Measurements from ENCODE around the gene DMKN. TPM values are rescaled to one million over a fixed set of nuclear protein-coding genes. Genes with fewer than 3 reads are reported as not detected.
A peak's percentile ranks its signal among the peaks of the same experiment; 100 is the strongest.

DMKN gene
- polyA plus RNA-seq, 2 of the 4 experiments (the other 2 are of a cell fraction) = 21.5 to 40.6 TPM

GRCh38 chr19:35562336-35562735 is 48.9 kb upstream of the DMKN start:
- no peak for TF ChIP-seq BHLHE40 (IDR thresholded peaks at IDR 0.05; ENCODE audit: low read depth, low read length)
- TF ChIP-seq HOXB13 (CRISPR knock-in tag; IDR thresholded peaks at IDR 0.05; ENCODE audit: low read depth) = no peak
- ATAC-seq (no peak), DNase-seq (ENCODE audit: low read depth in 1 of 2, low spot score in 1 of 2) (no peak), FAIRE-seq (peak; percentile 81)
- POLR2A ChIA-PET = no interaction called here
- no peak overlapping the region for H3K4me3 ChIP-seq
- no peak overlapping the region for H3K27ac ChIP-seq
- WGBS (ENCODE audit: missing lambda C conversion rate) = 52% methylated on average over 17 of the region's 17 CpGs
- no peaks in the 10 kb centered on the region for H3K9me3 ChIP-seq
- 0 out of 3 replicates have a peak, but pooled peaks cover 6% of the 10 kb centered on the region for H3K4me1 ChIP-seq
- no peak overlapping the region for H3K4me2 ChIP-seq
- CTCF ChIA-PET = interaction anchor here (0.7 to 5.4 kb wide), 8 partner anchors 11 to 340 kb away, joined by 3 to 37 read pairs (median 4); no protein-coding TSS in a partner anchor

- TF ChIP-seq ZC3H11A (IDR thresholded peaks at IDR 0.05) = no peak
- no peak for TF ChIP-seq CHD4 (IDR thresholded peaks at IDR 0.05; ENCODE audit: borderline replicate concordance)
- no peak for TF ChIP-seq ZSCAN20 (CRISPR knock-in tag; IDR thresholded peaks at IDR 0.05)
- TF ChIP-seq HDAC2 (IDR thresholded peaks at IDR 0.05) = no peak
- POLR2A ChIA-PET = no interaction called here
- DNase-seq (ENCODE audit: low read depth in 1 of 2, low spot score in 1 of 2) = no peak
- no peak overlapping the region for H3K4me3 ChIP-seq
- CTCF ChIA-PET = interaction anchor here (1.0 to 6.9 kb wide), 2 partner anchors 13 to 204 kb away, joined by 3 to 80 read pairs; no protein-coding TSS in a partner anchor
- no peak overlapping the region for H3K27ac ChIP-seq
- ATAC-seq = no peak
- H3K4me2 ChIP-seq = no peak overlapping the region
- no peak for FAIRE-seq
- no peaks in the 10 kb centered on the region for H3K9me3 ChIP-seq
- WGBS (ENCODE audit: missing lambda C conversion rate) = 10% methylated on average over 6 of the region's 6 CpGs
- 0 out of 3 replicates have a peak, but pooled peaks cover 6% of the 10 kb centered on the region for H3K4me1 ChIP-seq
Observed at GRCh38 chr19:35561436-35561835, 48.0 kb upstream of the DMKN start.

DNA sequence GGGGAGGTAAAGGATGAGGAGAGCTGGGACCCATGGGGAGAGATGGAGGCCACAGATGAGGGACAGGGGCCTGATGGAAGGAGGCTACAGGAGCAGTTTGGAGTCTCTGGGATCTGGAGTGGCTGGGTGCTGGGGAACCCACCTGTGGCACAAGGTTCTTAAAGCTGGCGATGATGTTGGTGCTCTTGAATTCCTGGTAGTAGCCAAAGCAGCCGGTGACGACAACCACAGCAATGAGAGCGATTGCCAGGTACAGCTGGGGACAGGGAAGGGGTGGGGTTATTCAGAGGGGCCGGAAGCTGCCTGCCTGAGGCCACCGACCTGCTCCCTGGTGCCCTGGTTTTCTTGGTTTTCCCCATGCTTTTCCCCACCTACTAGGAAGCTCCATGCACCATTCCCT is 47.2 kb upstream of the DMKN start:
- Histone ChIP-seq H3K4me3 (no peak overlapping the region), H3K9me3 (no peaks in the 10 kb centered on the region), H3K4me2 (no peak overlapping the region), H3K27ac (no peak overlapping the region), H3K4me1 (0 out of 3 replicates have a peak, but pooled peaks cover 6% of the 10 kb centered on the region)
- POLR2A ChIA-PET = no interaction called here
- FAIRE-seq (no peak), DNase-seq (ENCODE audit: low read depth in 1 of 2, low spot score in 1 of 2) (no peak), ATAC-seq (no peak)
- 27% methylated on average over 6 of the region's 6 CpGs for WGBS (ENCODE audit: missing lambda C conversion rate)
- TF ChIP-seq ZC3H11A (IDR thresholded peaks at IDR 0.05) (no peak), ELK1 (IDR thresholded peaks at IDR 0.05; ENCODE audit: low read depth, low read length) (no peak), REST (IDR thresholded peaks at IDR 0.05) (no peak), ZNF302 (CRISPR knock-in tag; IDR thresholded peaks at IDR 0.05) (no peak), ESRRA (IDR thresholded peaks at IDR 0.05; ENCODE audit: borderline replicate concordance, low read length) (no peak), PHF8 (IDR thresholded peaks at IDR 0.05; ENCODE audit: borderline replicate concordance, low read depth) (no peak)
- TF ChIP-seq, protein P1, sequence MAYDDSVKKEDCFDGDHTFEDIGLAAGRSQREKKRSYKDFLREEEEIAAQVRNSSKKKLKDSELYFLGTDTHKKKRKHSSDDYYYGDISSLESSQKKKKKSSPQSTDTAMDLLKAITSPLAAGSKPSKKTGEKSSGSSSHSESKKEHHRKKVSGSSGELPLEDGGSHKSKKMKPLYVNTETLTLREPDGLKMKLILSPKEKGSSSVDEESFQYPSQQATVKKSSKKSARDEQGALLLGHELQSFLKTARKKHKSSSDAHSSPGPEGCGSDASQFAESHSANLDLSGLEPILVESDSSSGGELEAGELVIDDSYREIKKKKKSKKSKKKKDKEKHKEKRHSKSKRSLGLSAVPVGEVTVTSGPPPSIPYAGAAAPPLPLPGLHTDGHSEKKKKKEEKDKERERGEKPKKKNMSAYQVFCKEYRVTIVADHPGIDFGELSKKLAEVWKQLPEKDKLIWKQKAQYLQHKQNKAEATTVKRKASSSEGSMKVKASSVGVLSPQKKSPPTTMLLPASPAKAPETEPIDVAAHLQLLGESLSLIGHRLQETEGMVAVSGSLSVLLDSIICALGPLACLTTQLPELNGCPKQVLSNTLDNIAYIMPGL (CRISPR knock-in tag; IDR thresholded peaks at IDR 0.05; ENCODE audit: borderline replicate concordance) = no peak
- CTCF ChIA-PET = interaction anchor here (0.7 to 6.9 kb wide), 4 partner anchors 13 to 203 kb away, joined by 3 to 80 read pairs (median 4); no protein-coding TSS in a partner anchor
